ENCODE measurements around the gene GRPR. TPM values are rescaled to one million over a fixed set of nuclear protein-coding genes. Genes with fewer than 3 reads are reported as not detected.
A peak's percentile ranks its signal among the peaks of the same experiment; 100 is the strongest.
"Not testable (repeated sequence)": the region's sequence is repeated elsewhere in the genome, so short reads cannot be mapped to it uniquely, and the experiment has no call there.

GRPR gene
- total and polyA plus RNA-seq, 4 donors = 0.06 to 0.25 (median 0.20) TPM; not detected in 1

DNA sequence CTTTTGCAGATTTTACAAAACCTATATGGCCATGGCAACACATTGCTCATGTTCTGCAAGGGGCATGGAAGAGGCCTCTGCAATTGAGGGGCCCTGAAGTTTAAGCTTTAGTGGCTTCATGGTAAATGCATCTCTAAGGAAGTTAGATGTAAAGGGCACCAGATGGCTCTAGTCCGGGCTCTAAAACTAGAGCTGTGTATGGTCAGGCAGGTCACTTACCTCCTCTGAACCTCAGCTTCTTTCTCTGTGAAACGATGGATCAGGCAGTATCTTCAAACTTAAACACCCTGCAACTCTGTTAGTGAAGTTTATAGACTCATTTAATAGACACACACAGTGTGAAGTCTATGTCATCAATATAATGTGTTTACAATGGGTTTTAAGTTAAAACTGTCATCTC lies 53.9 kb downstream of the GRPR start:
- Histone ChIP-seq H3K27ac (ENCODE audit: low read depth in 1 of 2, low read length in 1 of 2) (no peak overlapping the region), H3K4me3 (no peak overlapping the region), H3K36me3 (ENCODE audit: control insufficient read depth in 4 of 4, insufficient read depth in 4 of 4, low read length in 4 of 4) (no peaks in the 10 kb centered on the region), H3K27me3 (ENCODE audit: control insufficient read depth in 3 of 3, insufficient read depth in 3 of 3, low read length in 2 of 3) (peaks cover 0 to 17% (median 4%) of the 10 kb centered on the region in 3 donors), H3K4me1 (ENCODE audit: control insufficient read depth in 5 of 5, insufficient read depth in 5 of 5, low read length in 5 of 5) (no peaks in the 10 kb centered on the region), H3K9ac (ENCODE audit: insufficient read depth in 1 of 2, low read length in 2 of 2) (no peak overlapping the region), H3K9me3 (ENCODE audit: control insufficient read depth in 4 of 4, insufficient read depth in 3 of 4, low read length in 3 of 4) (no peaks in the 10 kb centered on the region)
- TF ChIP-seq, protein P1, sequence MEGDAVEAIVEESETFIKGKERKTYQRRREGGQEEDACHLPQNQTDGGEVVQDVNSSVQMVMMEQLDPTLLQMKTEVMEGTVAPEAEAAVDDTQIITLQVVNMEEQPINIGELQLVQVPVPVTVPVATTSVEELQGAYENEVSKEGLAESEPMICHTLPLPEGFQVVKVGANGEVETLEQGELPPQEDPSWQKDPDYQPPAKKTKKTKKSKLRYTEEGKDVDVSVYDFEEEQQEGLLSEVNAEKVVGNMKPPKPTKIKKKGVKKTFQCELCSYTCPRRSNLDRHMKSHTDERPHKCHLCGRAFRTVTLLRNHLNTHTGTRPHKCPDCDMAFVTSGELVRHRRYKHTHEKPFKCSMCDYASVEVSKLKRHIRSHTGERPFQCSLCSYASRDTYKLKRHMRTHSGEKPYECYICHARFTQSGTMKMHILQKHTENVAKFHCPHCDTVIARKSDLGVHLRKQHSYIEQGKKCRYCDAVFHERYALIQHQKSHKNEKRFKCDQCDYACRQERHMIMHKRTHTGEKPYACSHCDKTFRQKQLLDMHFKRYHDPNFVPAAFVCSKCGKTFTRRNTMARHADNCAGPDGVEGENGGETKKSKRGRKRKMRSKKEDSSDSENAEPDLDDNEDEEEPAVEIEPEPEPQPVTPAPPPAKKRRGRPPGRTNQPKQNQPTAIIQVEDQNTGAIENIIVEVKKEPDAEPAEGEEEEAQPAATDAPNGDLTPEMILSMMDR (IDR thresholded peaks at IDR 0.05; ENCODE audit: control extremely low read depth, extremely low read depth) = no peak
- DNase-seq (no peak), ATAC-seq (ENCODE audit: insufficient read depth, low FRiP score) (no peak)
- WGBS, 2 donors = 50 to 61% methylated on average over 2 of the region's 2 CpGs

DNA sequence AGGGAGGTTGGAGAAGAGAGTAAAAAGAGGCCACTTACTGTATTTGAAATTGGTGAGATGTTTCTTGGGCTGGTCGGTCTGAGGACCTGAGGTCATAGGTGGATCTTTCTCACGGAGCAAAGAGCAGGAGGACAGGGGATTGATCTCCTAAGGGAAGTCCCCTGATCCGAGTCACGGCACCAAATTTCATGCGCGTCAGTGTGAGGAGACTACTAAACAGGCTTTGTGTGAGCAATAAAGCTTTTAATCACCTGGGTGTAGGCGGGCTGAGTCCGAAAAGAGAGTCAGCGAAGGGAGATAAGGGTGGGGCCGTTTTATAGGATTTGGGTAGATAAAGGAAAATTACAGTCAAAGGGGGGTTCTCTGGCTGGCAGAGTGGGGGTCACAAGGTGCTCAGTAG lies 60.5 kb downstream of the GRPR start:
- H3K9me3 ChIP-seq (ENCODE audit: control insufficient read depth in 4 of 4, insufficient read depth in 3 of 4, low read length in 3 of 4); H3K4me1 ChIP-seq (ENCODE audit: control insufficient read depth in 5 of 5, insufficient read depth in 5 of 5, low read length in 5 of 5); H3K4me3 ChIP-seq; H3K9ac ChIP-seq (ENCODE audit: insufficient read depth in 1 of 2, low read length in 2 of 2); DNase-seq; H3K36me3 ChIP-seq (ENCODE audit: control insufficient read depth in 4 of 4, insufficient read depth in 4 of 4, low read length in 4 of 4); H3K27ac ChIP-seq (ENCODE audit: low read depth in 1 of 2, low read length in 1 of 2); ATAC-seq (ENCODE audit: insufficient read depth, low FRiP score): not testable (repeated sequence)
- 78 to 94% methylated on average over 5 to 10 of the region's 10 CpGs for WGBS, 2 donors
- H3K27me3 ChIP-seq (ENCODE audit: control insufficient read depth in 3 of 3, insufficient read depth in 3 of 3, low read length in 2 of 3) = peaks cover 0 to 35% (median 11%) of the 10 kb centered on the region in 3 donors

DNA sequence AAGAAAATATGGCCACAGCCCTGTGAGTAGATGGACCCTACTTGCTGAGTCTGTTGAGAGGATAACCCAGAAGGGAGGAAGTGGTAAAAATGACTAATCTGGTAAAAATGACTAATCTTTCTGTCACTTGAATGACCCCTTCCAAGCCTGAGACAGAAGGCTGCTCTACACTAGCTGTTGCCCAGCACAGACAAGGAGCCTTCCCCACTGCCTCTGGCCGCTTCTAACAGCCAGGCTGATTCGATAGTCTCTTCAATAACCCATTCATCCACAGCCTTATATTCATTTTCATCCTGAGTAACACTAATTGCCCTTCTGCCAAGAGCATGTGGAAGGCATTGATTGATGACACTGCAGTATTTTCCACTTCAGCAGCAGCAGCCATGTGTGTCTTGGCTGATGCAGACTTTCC lies 62.4 kb downstream of the GRPR start:
- WGBS, 2 donors = 63 to 87% methylated on average over 2 of the region's 2 CpGs
- ATAC-seq (ENCODE audit: insufficient read depth, low FRiP score) = peak; percentile 53
- TF ChIP-seq, protein P1 (IDR thresholded peaks at IDR 0.05; ENCODE audit: control extremely low read depth, extremely low read depth) = no peak

DNA sequence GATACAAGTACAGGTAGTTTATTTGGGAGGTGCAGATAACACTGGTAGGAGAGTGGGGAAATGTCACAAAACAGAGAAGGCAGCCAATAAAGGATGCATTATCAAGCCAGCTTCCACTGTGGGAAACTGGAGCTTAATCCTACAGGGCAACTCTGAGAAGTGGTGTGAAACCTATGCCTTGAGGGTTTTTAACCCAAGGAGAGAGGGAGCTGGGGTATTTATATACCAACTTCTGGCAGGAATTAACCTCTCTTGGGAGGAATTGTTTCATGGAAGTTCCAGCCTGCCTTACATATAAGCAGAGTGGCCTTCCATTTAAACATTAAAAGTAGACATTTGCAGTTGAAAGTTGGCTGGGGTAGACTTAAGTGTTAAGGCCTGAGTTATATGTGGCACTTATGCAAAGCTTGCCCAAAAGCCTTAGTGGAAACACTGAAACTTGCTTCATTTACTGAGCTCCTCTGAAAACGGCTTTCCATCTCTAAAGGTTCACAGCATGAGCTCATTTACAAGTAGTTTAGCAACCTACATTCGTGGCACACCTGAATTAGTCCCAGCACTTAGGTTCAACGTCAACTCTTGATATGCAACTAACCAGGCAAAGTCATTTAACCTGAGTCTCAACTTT lies 63.1 kb downstream of the GRPR start:
- Histone ChIP-seq H3K9ac (ENCODE audit: insufficient read depth in 1 of 2, low read length in 2 of 2) (no peak overlapping the region), H3K4me3 (no peak overlapping the region), H3K27ac (ENCODE audit: low read depth in 1 of 2, low read length in 1 of 2) (no peak overlapping the region), H3K27me3 (ENCODE audit: control insufficient read depth in 3 of 3, insufficient read depth in 3 of 3, low read length in 2 of 3) (peaks cover 0 to 50% (median 19%) of the 10 kb centered on the region in 3 donors), H3K9me3 (ENCODE audit: control insufficient read depth in 4 of 4, insufficient read depth in 3 of 4, low read length in 3 of 4) (peaks cover 0 to 3% (median 0%) of the 10 kb centered on the region in 4 donors), H3K36me3 (ENCODE audit: control insufficient read depth in 4 of 4, insufficient read depth in 4 of 4, low read length in 4 of 4) (no peaks in the 10 kb centered on the region), H3K4me1 (ENCODE audit: control insufficient read depth in 5 of 5, insufficient read depth in 5 of 5, low read length in 5 of 5) (no peaks in the 10 kb centered on the region)
- TF ChIP-seq, protein P1 (IDR thresholded peaks at IDR 0.05; ENCODE audit: control extremely low read depth, extremely low read depth) = no peak
- no peak for DNase-seq
- ATAC-seq (ENCODE audit: insufficient read depth, low FRiP score) = no peak
- 38 to 62% methylated on average over 3 of the region's 3 CpGs for WGBS, 2 donors

More for the DNA sequence above, 62.4 kb downstream of the GRPR start:
- peaks cover 0 to 46% (median 19%) of the 10 kb centered on the region in 3 donors for H3K27me3 ChIP-seq (ENCODE audit: control insufficient read depth in 3 of 3, insufficient read depth in 3 of 3, low read length in 2 of 3)
- H3K9ac ChIP-seq (ENCODE audit: insufficient read depth in 1 of 2, low read length in 2 of 2) = no peak overlapping the region
- no peak overlapping the region for H3K27ac ChIP-seq (ENCODE audit: low read depth in 1 of 2, low read length in 1 of 2)
- DNase-seq = no peak
- no peaks in the 10 kb centered on the region for H3K4me1 ChIP-seq (ENCODE audit: control insufficient read depth in 5 of 5, insufficient read depth in 5 of 5, low read length in 5 of 5)
- H3K36me3 ChIP-seq (ENCODE audit: control insufficient read depth in 4 of 4, insufficient read depth in 4 of 4, low read length in 4 of 4) = no peaks in the 10 kb centered on the region
- no peak overlapping the region for H3K4me3 ChIP-seq
- H3K9me3 ChIP-seq (ENCODE audit: control insufficient read depth in 4 of 4, insufficient read depth in 3 of 4, low read length in 3 of 4) = peaks cover 0 to 3% (median 0%) of the 10 kb centered on the region in 4 donors
